Measurements from ENCODE around the gene TMEM205. TPM values are rescaled to one million over a fixed set of nuclear protein-coding genes. Genes with fewer than 3 reads are reported as not detected.
"Not testable (repeated sequence)": the region's sequence is repeated elsewhere in the genome, so short reads cannot be mapped to it uniquely, and the experiment has no call there.

The TMEM205 gene
- total RNA-seq, 1 donor from 2014 or later: 31.2 TPM

- Mint-ChIP-seq H3K27me3 (ENCODE audit: insufficient read depth) (no peaks in the 10 kb centered on the region), H3K36me3 (ENCODE audit: low read depth) (peaks cover 7% of the 10 kb centered on the region), H3K27ac (no peak overlapping the region), H3K4me1 (ENCODE audit: low read depth) (no peaks in the 10 kb centered on the region), H3K9me3 (no peaks in the 10 kb centered on the region), H3K4me3 (no peak overlapping the region)
- no peak for DNase-seq (ENCODE audit: low spot score)
- intact Hi-C loops (cut with micrococcal nuclease): no loop called here
These were observed 18.3 kb upstream of the TMEM205 start for GRCh38 chr19:11364296-11364904.

GRCh38 chr19:11363881-11364280 lies 17.8 kb upstream of the TMEM205 start:
- no peaks in the 10 kb centered on the region for H3K27me3 Mint-ChIP-seq (ENCODE audit: insufficient read depth)
- no peak for DNase-seq (ENCODE audit: low spot score)
- no peaks in the 10 kb centered on the region for H3K4me1 Mint-ChIP-seq (ENCODE audit: low read depth)
- no peaks in the 10 kb centered on the region for H3K9me3 Mint-ChIP-seq
- no peak overlapping the region for H3K27ac Mint-ChIP-seq
- intact Hi-C loops (cut with micrococcal nuclease): no loop called here
- no peak overlapping the region for H3K4me3 Mint-ChIP-seq
- H3K36me3 Mint-ChIP-seq (ENCODE audit: low read depth): peaks cover 3% of the 10 kb centered on the region

GRCh38 chr19:11361771-11362731 lies 16.0 kb upstream of the TMEM205 start:
- intact Hi-C loops (cut with micrococcal nuclease): no loop called here
- no peaks in the 10 kb centered on the region for H3K9me3 Mint-ChIP-seq
- H3K4me1 Mint-ChIP-seq (ENCODE audit: low read depth): no peaks in the 10 kb centered on the region
- no peak overlapping the region for H3K27ac Mint-ChIP-seq
- H3K27me3 Mint-ChIP-seq (ENCODE audit: insufficient read depth): peaks cover 6% of the 10 kb centered on the region
- H3K4me3 Mint-ChIP-seq: no peak overlapping the region
- DNase-seq (ENCODE audit: low spot score): no peak
- no peaks in the 10 kb centered on the region for H3K36me3 Mint-ChIP-seq (ENCODE audit: low read depth)

- Mint-ChIP-seq H3K27me3 (ENCODE audit: insufficient read depth) (peaks cover 11% of the 10 kb centered on the region), H3K27ac (no peak overlapping the region), H3K4me1 (ENCODE audit: low read depth) (peaks cover 4% of the 10 kb centered on the region), H3K4me3 (no peak overlapping the region), H3K9me3 (no peaks in the 10 kb centered on the region), H3K36me3 (ENCODE audit: low read depth) (no peaks in the 10 kb centered on the region)
- DNase-seq (ENCODE audit: low spot score): no peak
- intact Hi-C loops (cut with micrococcal nuclease): no loop called here
These were observed 15.1 kb upstream of the TMEM205 start for GRCh38 chr19:11361037-11361770.

- H3K36me3 Mint-ChIP-seq (ENCODE audit: low read depth): no peaks in the 10 kb centered on the region
- peaks cover 11% of the 10 kb centered on the region for H3K4me1 Mint-ChIP-seq (ENCODE audit: low read depth)
- H3K27me3 Mint-ChIP-seq (ENCODE audit: insufficient read depth): peaks cover 15% of the 10 kb centered on the region
- no peak for DNase-seq (ENCODE audit: low spot score)
- H3K27ac Mint-ChIP-seq: no peak overlapping the region
- H3K9me3 Mint-ChIP-seq: no peaks in the 10 kb centered on the region
- no peak overlapping the region for H3K4me3 Mint-ChIP-seq
- intact Hi-C loops (cut with micrococcal nuclease): no loop called here
These were observed 13.4 kb upstream of the TMEM205 start for GRCh38 chr19:11359421-11359820.

GRCh38 chr19:11356676-11357550 lies 10.8 kb upstream of the TMEM205 start:
- no peak overlapping the region for H3K27ac Mint-ChIP-seq
- intact Hi-C loops (cut with micrococcal nuclease): no loop called here
- H3K4me1 Mint-ChIP-seq (ENCODE audit: low read depth): peaks cover 11% of the 10 kb centered on the region
- no peaks in the 10 kb centered on the region for H3K9me3 Mint-ChIP-seq
- H3K36me3 Mint-ChIP-seq (ENCODE audit: low read depth): no peaks in the 10 kb centered on the region
- DNase-seq (ENCODE audit: low spot score): no peak
- H3K4me3 Mint-ChIP-seq: no peak overlapping the region
- peaks cover 15% of the 10 kb centered on the region for H3K27me3 Mint-ChIP-seq (ENCODE audit: insufficient read depth)

- Mint-ChIP-seq H3K27me3 (ENCODE audit: insufficient read depth) (peaks cover 15% of the 10 kb centered on the region), H3K4me3 (peak overlapping the region; percentile 67), H3K27ac (no peak overlapping the region), H3K36me3 (ENCODE audit: low read depth) (no peaks in the 10 kb centered on the region), H3K9me3 (no peaks in the 10 kb centered on the region), H3K4me1 (ENCODE audit: low read depth) (peaks cover 11% of the 10 kb centered on the region)
- intact Hi-C loops (cut with micrococcal nuclease): no loop called here
- DNase-seq (ENCODE audit: low spot score): no peak
These were observed 10.0 kb upstream of the TMEM205 start for GRCh38 chr19:11356074-11356397.

GRCh38 chr19:11355160-11356073 lies 9.3 kb upstream of the TMEM205 start, which contains the start of gene PLPPR2:
Gene PLPPR2 (plus strand): TSS chr19:11355432. CDS start chr19:11357674, 2,242 bp downstream.
- Mint-ChIP-seq H3K36me3 (ENCODE audit: low read depth) (no peaks in the 10 kb centered on the region), H3K9me3 (no peaks in the 10 kb centered on the region), H3K4me1 (ENCODE audit: low read depth) (peaks cover 11% of the 10 kb centered on the region), H3K27me3 (ENCODE audit: insufficient read depth) (peaks cover 15% of the 10 kb centered on the region), H3K27ac (no peak within 1 kb of the TSS), H3K4me3 (peak within 1 kb of the TSS; percentile 67)
- intact Hi-C loops (cut with micrococcal nuclease): loop anchor here (1.0 kb wide), 4 partner anchors 9 to 174 kb away; partner anchors contain the start of genes CCDC159, ECSIT, RAB3D and TMEM205
- peak; percentile 79 for DNase-seq (ENCODE audit: low spot score)

- DNase-seq (ENCODE audit: low spot score); H3K9me3 Mint-ChIP-seq; H3K4me3 Mint-ChIP-seq; H3K27ac Mint-ChIP-seq; H3K36me3 Mint-ChIP-seq (ENCODE audit: low read depth); intact Hi-C loops (cut with micrococcal nuclease): not testable (repeated sequence)
- Mint-ChIP-seq H3K4me1 (ENCODE audit: low read depth) (peaks cover 11% of the 10 kb centered on the region), H3K27me3 (ENCODE audit: insufficient read depth) (peaks cover 15% of the 10 kb centered on the region)
These were observed 8.0 kb upstream of the TMEM205 start for GRCh38 chr19:11354102-11354501.

- intact Hi-C loops (cut with micrococcal nuclease): loop anchor here (5.0 kb wide), 1 partner anchor 57 kb away; no protein-coding TSS in a partner anchor
- H3K27me3 Mint-ChIP-seq (ENCODE audit: insufficient read depth): no peaks in the 10 kb centered on the region
- no peak overlapping the region for H3K27ac Mint-ChIP-seq
- no peak for DNase-seq (ENCODE audit: low spot score)
- peaks cover 10% of the 10 kb centered on the region for H3K9me3 Mint-ChIP-seq
- no peak overlapping the region for H3K4me3 Mint-ChIP-seq
- H3K4me1 Mint-ChIP-seq (ENCODE audit: low read depth): peaks cover 27% of the 10 kb centered on the region
- peaks cover 5% of the 10 kb centered on the region for H3K36me3 Mint-ChIP-seq (ENCODE audit: low read depth)
These were observed 3.1 kb upstream of the TMEM205 start for GRCh38 chr19:11349171-11349570.

GRCh38 chr19:11347546-11348039 lies 1.5 kb upstream of the TMEM205 start:
- Mint-ChIP-seq H3K27me3 (ENCODE audit: insufficient read depth) (no peaks in the 10 kb centered on the region), H3K9me3 (peaks cover 10% of the 10 kb centered on the region), H3K36me3 (ENCODE audit: low read depth) (peaks cover 5% of the 10 kb centered on the region), H3K4me3 (peak overlapping the region; percentile 60), H3K4me1 (ENCODE audit: low read depth) (peaks cover 28% of the 10 kb centered on the region), H3K27ac (no peak overlapping the region)
- DNase-seq (ENCODE audit: low spot score): no peak
- intact Hi-C loops (cut with micrococcal nuclease): loop anchor here (2.0 to 5.0 kb wide), 2 partner anchors 55 to 135 kb away; no protein-coding TSS in a partner anchor
